GM19043 (cell line): ENCODE measurements around the gene MAGI3.
"Not testable (repeated sequence)": the region's sequence is repeated elsewhere in the genome, so short reads cannot be mapped to it uniquely, and the experiment has no call there.

ENCODE experiments used
- ATAC-seq: cut with Tn5 transposase; IDR thresholded peaks from one replicate; pipeline ENCODE4 v1.9.1; 2021; ENCODE audit warnings: low read depth; ENCODE audit not compliant: unreplicated experiment

Gene MAGI3

DNA sequence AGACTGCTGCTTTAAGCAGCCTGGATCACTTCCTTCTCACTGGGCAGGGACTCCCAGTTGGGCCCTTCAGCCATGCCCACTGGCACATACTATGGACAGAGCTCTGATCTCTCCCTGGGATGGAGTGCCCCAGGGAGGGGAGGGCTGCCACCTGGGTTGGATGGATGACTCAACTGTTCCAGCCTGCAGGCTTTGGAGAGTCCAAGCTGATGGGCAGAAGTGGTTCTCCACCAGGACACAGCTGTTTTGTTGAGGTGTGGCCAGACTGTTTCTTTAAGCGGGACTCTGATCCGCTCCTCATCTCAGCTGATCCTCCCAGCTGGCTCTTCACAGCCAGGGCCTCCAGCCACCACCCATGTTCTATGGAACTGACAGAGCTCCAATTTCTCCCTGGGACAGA lies 166.9 kb downstream of the MAGI3 start:
- no peak for ATAC-seq

DNA sequence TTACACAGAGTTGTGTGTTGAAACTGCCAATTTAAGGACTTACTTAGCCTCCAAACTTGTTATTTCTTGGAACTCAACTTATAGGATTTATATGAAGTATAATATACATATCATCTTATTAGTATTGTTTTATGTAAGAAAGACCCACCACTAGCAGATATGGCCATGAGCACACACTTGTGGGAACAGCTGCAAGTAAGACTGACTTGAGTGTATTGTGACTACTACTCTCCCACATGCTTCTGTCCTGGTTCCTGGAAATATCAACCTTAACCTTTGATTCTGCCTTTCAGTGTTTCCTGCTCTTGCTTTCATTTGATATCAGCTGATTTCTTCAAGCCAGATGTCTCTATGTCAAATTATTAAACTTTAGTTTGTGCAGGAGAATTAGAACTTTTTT lies 175.3 kb downstream of the MAGI3 start:
- no peak for ATAC-seq

DNA sequence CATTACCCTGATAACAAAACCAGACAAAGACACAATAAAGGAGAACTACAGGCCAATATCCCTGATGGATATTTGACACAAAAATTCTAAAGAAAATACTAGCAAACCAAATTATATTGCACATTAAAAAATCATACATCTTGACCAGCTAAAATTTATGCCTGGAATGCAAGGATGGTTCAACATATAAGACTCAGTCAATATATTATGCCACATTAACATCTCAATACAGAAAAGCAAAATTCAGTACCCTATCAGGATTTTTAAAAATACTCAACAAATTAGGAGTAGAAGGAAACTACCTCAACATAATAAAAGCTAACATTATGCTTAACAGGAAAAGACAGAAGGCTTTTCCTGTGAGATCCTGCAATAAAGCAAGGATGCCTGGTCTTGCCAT lies 177.1 kb downstream of the MAGI3 start:
- ATAC-seq: no peak

DNA sequence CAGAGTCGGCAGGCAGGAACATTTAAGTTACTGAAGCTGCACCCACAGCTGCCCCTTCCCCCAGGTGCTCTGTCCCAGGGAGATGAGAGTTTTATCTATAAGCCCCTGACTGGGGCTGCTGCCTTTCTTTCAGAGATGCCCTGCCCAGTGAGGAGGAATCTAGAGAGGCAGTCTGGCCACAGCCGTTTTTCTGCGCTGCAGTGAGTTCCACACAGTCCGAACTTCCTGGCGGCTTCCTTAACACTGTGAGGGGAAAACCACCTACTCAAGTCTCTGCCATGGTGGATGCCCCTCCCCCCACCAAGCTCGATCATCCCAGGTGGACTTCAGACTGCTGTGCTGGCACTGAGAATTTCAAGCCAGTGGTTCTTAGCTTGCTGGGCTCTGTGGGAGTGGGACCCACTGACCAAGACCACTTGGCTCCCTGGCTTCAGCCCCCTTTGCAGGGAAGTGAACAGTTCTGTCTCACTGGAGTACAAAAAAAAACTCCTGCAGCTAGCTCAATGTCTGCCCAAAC lies 185.5 kb downstream of the MAGI3 start:
- ATAC-seq: not testable (repeated sequence)

DNA sequence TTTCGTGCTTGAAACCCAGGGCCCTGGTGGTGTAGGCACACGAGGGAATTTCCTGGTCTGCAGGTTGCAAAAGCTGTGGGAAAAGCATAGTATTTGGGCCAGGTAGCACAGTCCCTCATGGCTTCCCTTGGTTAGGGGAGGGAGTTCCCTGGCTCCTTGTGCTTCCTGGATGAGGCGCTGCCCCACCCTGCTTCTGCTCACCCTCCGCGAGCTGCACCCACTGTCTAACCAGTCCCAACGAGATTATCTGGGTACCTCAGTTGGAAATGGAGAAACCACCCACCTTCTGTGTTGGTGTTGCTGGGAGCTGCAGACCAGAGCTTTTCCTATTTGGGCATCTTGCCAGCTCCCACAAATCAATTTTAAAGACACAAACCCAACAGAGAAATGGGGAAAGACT lies 186.0 kb downstream of the MAGI3 start:
- no peak for ATAC-seq

DNA sequence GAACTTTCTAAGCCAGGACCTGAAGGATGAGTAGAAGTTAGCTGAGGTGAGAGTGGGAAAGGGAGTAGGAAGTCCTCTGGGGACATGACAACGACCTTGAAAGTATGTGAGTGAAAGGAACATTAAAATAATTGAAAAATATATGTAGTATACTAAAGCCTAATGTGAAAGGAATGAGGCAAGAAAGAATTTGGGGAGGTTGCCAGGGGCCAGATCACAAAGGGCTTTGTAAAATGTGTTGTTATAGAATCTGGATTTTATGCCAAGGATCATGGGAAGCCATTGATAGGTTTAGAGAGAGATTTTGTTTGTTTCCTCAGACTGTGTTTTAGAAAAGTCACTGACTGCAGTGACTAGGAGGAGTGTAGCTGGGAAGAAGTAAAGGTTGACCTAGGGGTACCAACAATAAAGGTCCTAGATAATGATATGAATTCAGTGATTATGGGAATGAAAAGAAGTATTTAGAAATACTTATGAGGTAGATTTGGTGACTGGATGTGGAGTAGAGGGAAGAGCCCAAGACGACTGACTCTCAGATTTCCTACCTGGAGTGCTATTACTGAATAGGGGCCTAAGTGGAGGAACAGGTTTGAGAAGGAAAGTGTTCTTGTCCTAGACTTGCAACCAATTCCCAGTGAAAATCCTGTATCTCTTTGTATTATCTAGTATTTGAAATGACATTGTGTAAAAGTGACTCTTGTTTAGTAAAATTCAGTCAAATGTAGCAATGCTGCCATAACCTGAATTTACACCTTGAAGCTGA lies 189.1 kb downstream of the MAGI3 start:
- no peak for ATAC-seq

DNA sequence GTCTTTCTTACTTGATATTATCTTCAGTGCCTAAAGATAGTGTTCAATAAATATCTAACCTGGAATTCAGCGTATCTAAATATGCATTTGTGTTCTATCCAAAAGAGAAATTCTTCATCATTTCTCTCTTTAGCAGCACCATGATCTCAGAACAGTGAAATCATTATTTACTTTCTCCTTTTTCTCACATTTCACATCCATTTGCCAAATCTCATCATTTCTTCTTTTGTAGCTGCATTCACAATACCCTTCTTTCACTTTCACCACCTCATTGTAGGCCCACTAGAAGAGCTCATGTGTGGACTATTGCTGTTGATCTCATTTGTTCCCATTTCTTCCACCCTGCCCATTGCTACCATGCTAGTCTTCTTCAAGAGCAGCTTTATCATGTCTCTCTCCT lies 191.0 kb downstream of the MAGI3 start:
- no peak for ATAC-seq

DNA sequence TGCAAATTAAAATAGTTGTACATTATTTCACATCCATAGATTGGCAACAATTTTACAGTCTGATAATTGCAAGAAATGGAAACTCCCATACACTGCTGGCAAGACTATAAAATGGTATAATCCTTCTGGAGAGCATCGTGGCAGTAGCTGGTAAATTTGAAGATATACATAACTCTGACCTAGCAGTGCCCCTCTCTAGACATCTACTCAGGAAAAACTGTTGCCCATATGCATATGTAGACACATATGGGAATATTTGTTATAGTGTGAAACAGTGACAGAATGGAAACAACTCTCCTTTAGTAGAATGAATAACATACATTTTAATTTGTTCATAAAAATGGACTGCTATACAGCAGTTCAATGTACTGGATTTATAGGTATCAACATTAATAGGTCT lies 191.8 kb downstream of the MAGI3 start:
- ATAC-seq: no peak

DNA sequence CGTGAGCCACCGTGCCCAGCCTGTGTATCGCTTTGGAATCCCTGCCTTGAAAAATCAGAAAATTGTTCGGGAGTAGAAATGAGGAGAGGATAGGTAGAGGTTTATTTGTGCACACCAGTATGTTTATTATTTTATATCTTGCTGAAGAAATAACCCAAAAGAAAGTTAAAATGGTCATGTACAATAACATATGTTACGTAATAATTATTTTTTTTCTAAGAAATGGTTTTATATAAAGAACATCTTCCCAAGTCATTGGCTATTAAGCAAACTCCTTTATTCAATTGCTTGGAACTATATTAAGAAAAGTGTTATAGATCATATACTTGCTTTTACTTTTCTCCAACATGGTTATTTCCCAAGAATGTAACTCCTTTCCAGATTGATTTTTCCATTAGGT lies 197.2 kb downstream of the MAGI3 start:
- ATAC-seq: no peak

DNA sequence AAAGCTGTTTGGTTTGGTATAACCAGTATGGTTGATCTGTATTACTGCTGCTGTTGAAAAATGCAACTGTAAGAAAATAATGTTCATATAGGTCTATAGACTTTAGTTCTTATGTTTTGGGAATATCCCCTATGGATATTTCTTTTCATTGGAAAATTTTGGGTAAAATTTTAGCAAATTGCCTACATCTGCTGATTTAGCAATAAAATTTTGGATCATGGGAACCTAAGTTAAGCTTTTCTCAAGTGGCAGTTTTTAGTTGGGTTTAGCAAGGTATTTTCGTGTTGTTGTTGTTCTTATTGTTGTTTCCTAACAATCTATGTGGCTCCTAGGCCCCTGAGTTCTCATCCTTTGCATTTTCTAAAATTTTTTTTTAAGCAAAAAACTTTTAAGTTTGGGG lies 201.9 kb downstream of the MAGI3 start:
- no peak for ATAC-seq

DNA sequence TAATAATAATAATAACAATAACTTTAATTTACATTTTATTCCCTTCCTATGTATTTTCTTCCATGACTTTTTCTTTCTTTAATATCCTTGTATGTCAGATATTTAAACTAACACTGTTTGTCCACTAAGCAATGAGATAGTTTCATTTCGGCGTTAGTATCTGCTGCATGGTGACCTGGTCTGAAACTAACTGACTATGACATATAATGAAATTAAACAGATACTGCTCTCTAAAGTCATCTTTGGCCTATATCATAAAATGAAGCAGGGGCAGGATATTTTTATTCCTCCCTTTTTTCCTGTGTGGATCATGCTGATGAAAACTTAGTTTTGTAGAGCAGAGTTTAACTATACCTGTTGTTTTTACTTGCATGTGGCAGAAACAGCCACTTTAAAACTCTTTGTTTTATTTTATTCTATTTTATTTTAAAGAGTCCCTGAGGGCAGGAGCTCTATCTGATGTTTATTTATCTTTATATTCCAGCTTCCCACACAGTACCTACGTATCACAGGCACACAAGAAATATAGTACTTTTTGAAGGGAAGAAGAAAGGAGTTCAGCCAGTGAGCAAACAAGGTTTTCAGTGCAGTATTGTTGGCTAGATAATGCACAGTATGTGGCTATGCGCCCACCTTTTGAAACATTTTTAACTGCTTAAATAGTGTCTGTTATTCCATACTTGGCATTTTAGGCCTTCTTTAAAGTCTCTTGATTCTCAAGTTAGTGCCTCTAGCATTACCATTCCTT lies 203.4 kb downstream of the MAGI3 start:
- no peak for ATAC-seq

DNA sequence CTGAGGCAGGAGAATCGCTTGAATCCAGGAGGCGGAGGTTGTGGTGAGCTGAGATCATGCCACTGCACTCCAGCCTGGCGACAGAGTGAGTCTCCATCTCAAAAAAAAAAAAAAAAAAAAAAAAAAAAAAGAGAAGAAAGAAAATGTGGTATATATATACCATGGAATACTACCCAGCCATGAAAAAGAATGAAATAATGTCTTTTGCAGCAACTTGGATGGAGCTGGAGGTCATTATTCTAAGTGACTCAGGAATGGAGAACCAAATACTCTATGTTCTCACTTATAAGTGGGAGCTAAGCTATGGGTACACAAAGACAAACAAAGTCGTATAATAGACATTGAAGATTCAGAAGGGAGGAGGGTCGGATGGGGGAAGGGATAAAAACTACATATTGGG lies 214.2 kb downstream of the MAGI3 start:
- ATAC-seq: not testable (repeated sequence)

DNA sequence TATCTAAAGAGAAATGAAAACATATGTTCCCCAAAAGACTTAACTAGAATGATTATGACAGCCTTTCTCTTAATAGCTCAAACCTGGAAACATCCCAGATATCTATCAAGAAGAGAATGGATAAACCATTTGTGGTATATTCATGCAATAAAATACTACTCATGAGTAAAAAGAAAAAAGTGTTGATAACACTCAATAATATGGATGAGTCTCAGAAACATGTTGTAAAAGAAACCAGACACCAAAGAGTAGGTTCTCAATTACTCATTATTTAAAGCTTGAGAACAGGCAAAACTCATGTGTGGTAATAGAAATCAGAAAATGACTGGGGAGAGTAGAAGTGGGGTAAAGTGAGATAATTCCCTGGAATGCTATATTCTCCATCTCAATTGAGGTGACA lies 214.8 kb downstream of the MAGI3 start:
- ATAC-seq: no peak

DNA sequence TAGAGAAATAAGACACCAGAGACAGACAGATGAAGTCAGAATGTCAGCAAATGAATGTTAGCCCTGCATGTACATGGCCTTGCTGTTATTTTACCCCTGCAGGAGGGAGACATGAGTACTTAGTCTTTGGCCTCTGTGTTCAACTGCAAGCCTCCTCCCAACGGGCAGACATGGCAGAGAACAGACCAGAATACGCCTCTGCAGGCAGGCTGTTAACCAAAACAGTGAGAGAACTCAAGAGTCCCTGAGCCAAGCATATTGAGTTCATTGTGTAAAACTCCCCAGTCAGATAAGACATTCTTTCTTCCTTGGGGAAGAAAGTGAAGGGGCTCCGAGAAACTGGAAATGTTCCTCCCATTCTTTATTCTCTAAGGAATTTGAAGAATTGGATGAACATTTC lies 218.1 kb downstream of the MAGI3 start:
- no peak for ATAC-seq

DNA sequence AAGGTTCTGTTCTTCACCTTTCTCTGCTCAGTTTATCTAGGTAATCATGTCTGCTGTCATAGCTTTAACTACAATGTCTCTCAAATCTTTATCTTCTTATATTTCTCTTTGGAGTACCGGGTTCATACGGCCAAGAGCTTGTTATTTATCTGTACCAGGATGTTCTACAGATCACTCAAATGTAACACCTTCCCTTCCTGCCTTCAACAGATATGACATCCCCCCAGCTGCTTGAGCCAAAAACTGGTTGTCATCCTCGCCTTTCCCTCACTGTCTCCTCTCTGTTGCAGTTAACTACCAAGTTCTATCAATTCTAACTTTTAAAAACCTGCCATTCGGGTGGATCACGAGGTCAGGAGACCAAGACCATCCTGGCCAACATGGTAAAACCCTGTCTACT lies 220.1 kb downstream of the MAGI3 start:
- no peak for ATAC-seq

DNA sequence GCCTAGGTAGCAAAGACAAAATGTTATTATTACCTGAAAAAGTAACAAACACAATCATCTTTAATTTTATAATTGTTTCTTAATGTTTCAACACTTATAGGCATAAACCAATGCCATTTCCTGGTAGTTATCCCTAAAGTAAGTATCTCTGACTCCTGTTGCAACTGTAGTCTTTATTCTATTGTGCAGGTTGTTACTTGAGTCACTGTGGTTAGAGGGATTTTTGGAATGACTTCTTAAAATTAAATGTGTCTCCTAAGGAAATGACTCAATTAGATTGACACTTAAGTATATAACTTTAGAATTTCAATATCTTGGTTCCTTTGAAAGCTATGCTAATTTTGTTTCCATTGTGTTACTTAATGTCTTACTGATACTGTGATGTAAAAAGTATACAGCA lies 225.1 kb downstream of the MAGI3 start:
- ATAC-seq: no peak

DNA sequence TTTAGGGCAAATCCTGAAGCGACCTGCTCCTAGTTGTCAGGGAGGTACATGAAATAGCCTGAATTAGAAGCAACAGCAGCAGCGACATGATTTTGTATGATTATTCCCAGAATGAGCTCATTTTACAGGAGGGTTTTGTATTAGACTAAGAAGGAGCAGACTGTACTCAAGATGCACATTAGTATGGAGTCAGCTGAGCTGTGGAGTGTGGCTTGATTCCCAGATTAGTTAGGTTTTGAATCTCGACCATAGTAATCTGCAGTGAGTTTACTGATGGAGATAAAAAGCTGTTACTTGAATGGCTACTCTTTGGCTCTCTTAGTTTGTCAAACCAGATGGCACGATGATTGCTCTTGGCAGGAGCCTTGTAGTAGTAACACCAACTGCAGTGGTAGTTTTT lies 225.8 kb downstream of the MAGI3 start:
- ATAC-seq: no peak

DNA sequence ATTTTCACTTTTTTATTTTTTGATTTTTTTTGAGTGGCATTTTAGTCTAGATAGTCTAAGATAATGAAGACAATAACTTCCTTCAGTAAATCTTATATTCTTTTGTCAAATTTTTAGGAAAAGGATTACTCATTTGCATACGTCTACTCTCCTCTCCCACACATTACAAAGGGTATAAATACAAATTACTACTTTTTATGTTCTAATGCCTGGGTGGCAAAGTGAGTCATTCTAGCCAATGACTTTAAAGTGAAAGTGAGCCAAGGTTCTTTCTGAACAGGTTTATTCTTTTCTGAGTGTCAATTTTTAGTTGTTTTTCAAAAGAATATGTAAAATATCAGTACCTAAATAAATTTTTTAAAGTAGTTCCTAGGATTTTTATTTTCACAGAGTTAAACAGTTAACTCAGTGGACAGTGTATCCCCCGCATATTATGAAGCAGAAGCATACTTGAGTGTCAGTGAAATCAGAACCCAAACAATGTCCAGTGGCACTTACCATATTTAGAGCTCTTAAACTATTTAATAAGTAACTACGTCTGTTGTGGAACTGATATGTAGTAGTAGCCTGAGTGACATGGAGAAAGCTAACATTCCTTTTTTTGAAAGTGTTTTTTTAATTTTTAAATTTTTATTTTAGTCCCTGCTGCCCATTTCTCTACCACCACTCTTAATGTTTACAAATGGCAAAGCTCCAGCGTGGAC lies 227.3 kb downstream of the MAGI3 start:
- ATAC-seq: no peak

DNA sequence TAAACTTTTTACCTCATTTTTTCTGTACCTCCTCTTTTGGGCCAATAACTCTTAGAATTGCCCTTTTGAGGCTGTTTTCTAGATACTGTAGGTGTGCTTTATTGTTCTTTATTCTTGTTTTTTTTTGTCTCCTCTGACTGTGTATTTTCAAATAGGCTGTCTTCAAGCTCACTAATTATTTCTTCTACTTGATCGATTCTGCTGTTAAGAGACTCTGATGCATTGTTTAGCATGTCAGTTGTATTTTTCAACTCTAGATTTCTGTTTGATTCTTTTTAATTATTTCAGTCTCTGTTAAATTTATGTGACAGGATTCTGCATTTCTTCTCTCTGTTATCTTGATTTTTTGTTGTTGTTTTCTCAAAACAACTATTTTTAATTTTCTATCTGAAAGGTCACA lies 238.7 kb downstream of the MAGI3 start:
- ATAC-seq: no peak

DNA sequence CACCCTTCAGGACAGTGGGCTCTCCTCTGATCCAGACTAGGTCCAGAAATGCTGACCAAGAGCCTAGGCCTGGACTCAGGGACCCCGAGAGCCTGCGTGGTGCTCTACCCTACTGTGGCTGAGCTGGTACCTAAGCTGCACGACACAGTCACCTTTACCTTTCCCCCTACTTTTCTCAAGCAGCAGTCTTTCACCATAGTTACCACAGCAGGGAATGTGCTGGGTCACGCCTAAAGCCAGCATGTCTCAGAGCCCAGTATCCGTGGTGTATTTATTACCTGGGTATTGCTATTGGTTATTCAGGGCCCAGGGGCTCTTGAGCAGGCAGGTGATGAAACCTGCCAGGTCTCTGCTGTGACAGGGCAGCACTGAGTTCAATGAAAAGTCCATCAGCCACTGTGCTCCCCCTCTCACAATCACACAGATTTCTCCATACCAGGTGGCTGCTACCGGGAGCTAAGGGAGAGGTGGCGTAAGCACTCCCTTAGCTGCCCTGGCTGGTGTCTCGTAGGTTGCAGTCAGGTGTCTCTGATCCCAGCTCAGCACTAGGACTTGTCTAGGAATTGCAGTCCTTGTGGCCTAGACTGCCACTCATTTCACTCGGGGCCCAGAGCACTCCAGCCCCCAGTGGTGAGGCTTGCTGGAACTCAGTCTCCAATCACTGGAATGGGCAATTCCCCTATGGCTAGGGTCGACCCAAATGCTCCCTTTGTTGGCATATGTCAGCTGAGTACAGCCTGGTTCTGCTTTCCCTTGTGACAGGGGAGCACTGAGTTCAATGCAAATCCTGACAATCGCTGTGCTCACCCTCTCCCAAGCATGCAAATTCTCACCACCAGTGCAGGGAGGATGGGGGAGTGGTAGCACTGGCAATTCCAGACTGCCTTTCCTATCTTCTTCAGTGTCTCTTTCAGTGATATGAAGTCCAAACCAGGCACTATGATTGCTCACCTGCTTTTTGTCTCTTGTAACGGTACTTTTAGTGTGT lies 240.3 kb downstream of the MAGI3 start:
- ATAC-seq: no peak
